ENCODE data around the gene VPS18.

DNA sequence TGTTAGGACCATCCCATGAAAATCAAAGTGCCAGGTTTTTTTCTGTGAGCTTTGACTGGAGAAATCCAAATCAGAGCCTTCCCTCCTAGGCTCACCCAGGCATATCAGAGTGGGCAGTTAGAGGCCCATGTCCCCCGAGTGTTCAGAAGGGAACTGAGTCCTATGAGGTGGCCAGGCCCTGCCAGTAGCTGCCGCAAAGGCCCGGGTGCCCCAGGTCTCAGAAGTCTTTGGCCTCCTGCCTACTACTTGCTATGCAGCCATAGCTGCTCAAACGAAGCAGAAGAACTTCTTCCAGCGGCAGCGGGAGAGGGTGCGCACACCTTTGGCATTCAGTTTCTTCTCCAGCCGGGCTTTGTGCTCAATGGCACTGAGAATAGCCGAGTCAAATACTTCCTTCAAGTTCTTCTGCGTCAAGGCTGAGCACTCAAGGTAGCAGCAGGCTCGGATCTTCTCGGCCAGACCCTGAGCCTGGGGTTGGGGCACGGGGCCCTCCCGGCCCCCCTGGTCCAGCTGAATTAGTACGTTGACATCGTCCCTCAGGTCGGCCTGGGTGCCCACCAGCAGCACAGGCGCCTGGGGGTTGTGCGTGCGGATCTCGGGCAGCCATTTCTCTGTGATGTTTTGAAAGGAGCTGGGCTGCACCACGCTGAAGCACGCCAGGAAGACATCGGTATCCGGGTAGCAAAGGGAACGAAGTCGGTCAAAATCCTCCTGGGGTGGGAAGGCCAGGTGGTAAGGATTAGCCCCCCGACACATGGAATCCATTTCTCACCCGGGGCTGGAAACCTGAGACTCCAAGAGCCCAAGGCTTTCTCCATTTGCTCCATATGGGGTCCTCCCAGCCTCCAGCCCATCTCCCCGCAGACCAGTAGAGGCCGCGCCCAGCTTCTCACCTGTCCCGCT, 21.2 kb upstream of the VPS18 start:
- TF ChIP-seq POLR2A (IDR thresholded peaks at IDR 0.05; ENCODE audit: low read length) (no peak), GATA1 (IDR thresholded peaks at IDR 0.05; ENCODE audit: low read depth, low read length) (no peak)
